Non-pigmented ciliary epithelial cell (primary cell): ENCODE results near the gene PCDH10.

Experiments used
- DNase-seq: peaks from one replicate; pipeline ENCODE4 v3.0.0-alpha.2; 2010; ENCODE audit warnings: low read depth

The PCDH10 gene

GRCh38 chr4:133148690-133149363 lies at the start of gene PCDH10:
PCDH10 (plus strand) TSS chr4:133149294; CDS start chr4:133150141, 847 bp downstream.
- DNase-seq = peak; percentile 86

GRCh38 chr4:133102043-133102442 lies 47.1 kb upstream of the PCDH10 start:
- DNase-seq = no peak

- no peak for DNase-seq
Observed at GRCh38 chr4:133102612-133103409, 46.3 kb upstream of the PCDH10 start.

GRCh38 chr4:133112641-133113040 lies 36.5 kb upstream of the PCDH10 start:
- no peak for DNase-seq

- DNase-seq = no peak
Observed at GRCh38 chr4:133124746-133125145, 24.3 kb upstream of the PCDH10 start.

GRCh38 chr4:133127500-133127899 lies 21.6 kb upstream of the PCDH10 start:
- no peak for DNase-seq

GRCh38 chr4:133129237-133129636 lies 19.9 kb upstream of the PCDH10 start:
- no peak for DNase-seq

GRCh38 chr4:133130171-133130570 lies 18.9 kb upstream of the PCDH10 start:
- DNase-seq = peak; percentile 78

- no peak for DNase-seq
Observed at GRCh38 chr4:133131829-133132460, 17.1 kb upstream of the PCDH10 start.

- no peak for DNase-seq
Observed at GRCh38 chr4:133136833-133137232, 12.3 kb upstream of the PCDH10 start.

- no peak for DNase-seq
Observed at GRCh38 chr4:133137571-133137970, 11.5 kb upstream of the PCDH10 start.

- no peak for DNase-seq
Observed at GRCh38 chr4:133143775-133144430, 5.2 kb upstream of the PCDH10 start.

GRCh38 chr4:133145241-133145640 lies 3.9 kb upstream of the PCDH10 start:
- DNase-seq = no peak

GRCh38 chr4:133145758-133146573 lies 3.1 kb upstream of the PCDH10 start:
- DNase-seq = no peak

GRCh38 chr4:133146574-133147241 lies 2.4 kb upstream of the PCDH10 start:
- DNase-seq = no peak

- DNase-seq = no peak
Observed at GRCh38 chr4:133147286-133147821, 1.7 kb upstream of the PCDH10 start.

- no peak for DNase-seq
Observed at GRCh38 chr4:133147921-133148689, 989 bp upstream of the PCDH10 start.

GRCh38 chr4:133149364-133149695 lies 236 bp downstream of the PCDH10 start:
- DNase-seq = no peak

GRCh38 chr4:133149932-133150471 lies 908 bp downstream of the PCDH10 start:
- no peak for DNase-seq
